Measurements from ENCODE around the gene SPPL2C.

GRCh38 chr17:45839442-45839841, 5.2 kb upstream of the SPPL2C start:
- TF ChIP-seq TARDBP (IDR thresholded peaks at IDR 0.05; ENCODE audit: borderline replicate concordance) (no peak), ZBED1 (IDR thresholded peaks at IDR 0.05; ENCODE audit: borderline replicate concordance) (no peak), FOXM1 (IDR thresholded peaks at IDR 0.05; ENCODE audit: low read depth, low read length) (no peak), POLR2A (IDR thresholded peaks at IDR 0.05; ENCODE audit: low read depth, low read length) (no peak), RBBP5 (conservative IDR thresholded peaks at IDR 0.05) (no peak), ESRRA (IDR thresholded peaks at IDR 0.05; ENCODE audit: low read length) (no peak), TAF1 (IDR thresholded peaks at IDR 0.05; ENCODE audit: borderline replicate concordance, low read depth, low read length) (no peak), RAD21 (IDR thresholded peaks at IDR 0.05; ENCODE audit: insufficient read depth, low read depth, low read length) (no peak), YY1 (IDR thresholded peaks at IDR 0.05; ENCODE audit: low read depth, low read length) (no peak)
- TF ChIP-seq, protein P1, sequence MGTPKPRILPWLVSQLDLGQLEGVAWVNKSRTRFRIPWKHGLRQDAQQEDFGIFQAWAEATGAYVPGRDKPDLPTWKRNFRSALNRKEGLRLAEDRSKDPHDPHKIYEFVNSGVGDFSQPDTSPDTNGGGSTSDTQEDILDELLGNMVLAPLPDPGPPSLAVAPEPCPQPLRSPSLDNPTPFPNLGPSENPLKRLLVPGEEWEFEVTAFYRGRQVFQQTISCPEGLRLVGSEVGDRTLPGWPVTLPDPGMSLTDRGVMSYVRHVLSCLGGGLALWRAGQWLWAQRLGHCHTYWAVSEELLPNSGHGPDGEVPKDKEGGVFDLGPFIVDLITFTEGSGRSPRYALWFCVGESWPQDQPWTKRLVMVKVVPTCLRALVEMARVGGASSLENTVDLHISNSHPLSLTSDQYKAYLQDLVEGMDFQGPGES (IDR thresholded peaks at IDR 0.05): no peak
- TF ChIP-seq, protein P2, sequence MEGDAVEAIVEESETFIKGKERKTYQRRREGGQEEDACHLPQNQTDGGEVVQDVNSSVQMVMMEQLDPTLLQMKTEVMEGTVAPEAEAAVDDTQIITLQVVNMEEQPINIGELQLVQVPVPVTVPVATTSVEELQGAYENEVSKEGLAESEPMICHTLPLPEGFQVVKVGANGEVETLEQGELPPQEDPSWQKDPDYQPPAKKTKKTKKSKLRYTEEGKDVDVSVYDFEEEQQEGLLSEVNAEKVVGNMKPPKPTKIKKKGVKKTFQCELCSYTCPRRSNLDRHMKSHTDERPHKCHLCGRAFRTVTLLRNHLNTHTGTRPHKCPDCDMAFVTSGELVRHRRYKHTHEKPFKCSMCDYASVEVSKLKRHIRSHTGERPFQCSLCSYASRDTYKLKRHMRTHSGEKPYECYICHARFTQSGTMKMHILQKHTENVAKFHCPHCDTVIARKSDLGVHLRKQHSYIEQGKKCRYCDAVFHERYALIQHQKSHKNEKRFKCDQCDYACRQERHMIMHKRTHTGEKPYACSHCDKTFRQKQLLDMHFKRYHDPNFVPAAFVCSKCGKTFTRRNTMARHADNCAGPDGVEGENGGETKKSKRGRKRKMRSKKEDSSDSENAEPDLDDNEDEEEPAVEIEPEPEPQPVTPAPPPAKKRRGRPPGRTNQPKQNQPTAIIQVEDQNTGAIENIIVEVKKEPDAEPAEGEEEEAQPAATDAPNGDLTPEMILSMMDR (IDR thresholded peaks at IDR 0.05 in 2 of 3, conservative IDR thresholded peaks at IDR 0.05 in 1 of 3; ENCODE audit: control insufficient read depth in 2 of 3, extremely low read depth in 1 of 3, insufficient read depth in 1 of 3, low read depth in 3 of 3, low read length in 3 of 3): no peak
